Heart left ventricle (tissue), 13 donors: ENCODE results near the gene POT1.

Source experiments
- POLR2A ChIP-seq, 2 donors: fragments of 450-650 bp; IDR thresholded peaks; one replicate each; pipeline ENCODE4 v1.6.1; 2017; ENCODE audit warnings: antibody characterized with exemption in 2 of 2, mild to moderate bottlenecking in 2 of 2, moderate library complexity in 2 of 2
- TF ChIP-seq, protein P1 (sequence below), 12 donors: fragments of 200-600 bp; sonication (generic) in 4 of 12; IDR thresholded peaks; one replicate each; pipeline versions ENCODE4 v1.5.0 to v1.8.0; 2018 to 2022; ENCODE audit warnings: antibody characterized with exemption in 12 of 12, mild to moderate bottlenecking in 5 of 12
- donor health status: ischemic (EF 13 %, LVEDD 7.1; RV severe dilation, severe dysfunction).
- donor health status: DM: no; HTN: yes; CAD: no.
- donor health status: DM: no; HTN: no; CAD: no.
- donor health status: ischemic (EF 25% LVEDD 6.9; RV normal size, moderate dysfunction).
- donor health status: ischemic (EF 25% LVEDD 5.7; RV mildly dilated, moderate dysfunction).
- donor health status: ischemic (EF 35%, LVEDD 5.7; RV mildly dilated, moderate dysfunction).
- donor health status: nonischemic (EF 11% LVEDD 7.7; RV severe dilation, severe dysfunction).
- donor health status: DM: yes; HTN: yes; CAD: no.
- donor health status: PGD.
- donor health status: ischemic (EF 29% LVEDD 5.4; RV normal size, mild dysfunction).
- donor health status: nonischemic (EF 23%, LVEDD 6.1; RV moderate dilation, normal function).

DNA sequence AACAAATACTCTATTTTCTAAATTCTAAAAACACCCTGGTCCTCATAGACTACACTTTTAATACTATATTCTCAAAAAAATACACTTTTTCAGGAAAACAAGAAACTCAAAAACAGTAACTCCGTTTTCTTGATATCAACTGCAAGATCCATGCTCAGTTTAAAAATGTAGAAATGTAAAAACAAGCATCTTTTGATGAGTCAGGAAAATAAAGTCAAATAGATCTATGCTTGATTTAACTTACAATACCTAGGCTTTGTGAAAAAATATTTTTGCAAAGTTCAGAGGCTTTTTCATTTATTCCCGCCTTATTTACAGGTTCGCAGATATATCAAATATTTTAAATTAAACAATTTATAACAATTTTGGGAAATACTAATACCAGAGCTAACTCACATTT lies 33.6 kb downstream of the POT1 start:
- TF ChIP-seq, protein P1, sequence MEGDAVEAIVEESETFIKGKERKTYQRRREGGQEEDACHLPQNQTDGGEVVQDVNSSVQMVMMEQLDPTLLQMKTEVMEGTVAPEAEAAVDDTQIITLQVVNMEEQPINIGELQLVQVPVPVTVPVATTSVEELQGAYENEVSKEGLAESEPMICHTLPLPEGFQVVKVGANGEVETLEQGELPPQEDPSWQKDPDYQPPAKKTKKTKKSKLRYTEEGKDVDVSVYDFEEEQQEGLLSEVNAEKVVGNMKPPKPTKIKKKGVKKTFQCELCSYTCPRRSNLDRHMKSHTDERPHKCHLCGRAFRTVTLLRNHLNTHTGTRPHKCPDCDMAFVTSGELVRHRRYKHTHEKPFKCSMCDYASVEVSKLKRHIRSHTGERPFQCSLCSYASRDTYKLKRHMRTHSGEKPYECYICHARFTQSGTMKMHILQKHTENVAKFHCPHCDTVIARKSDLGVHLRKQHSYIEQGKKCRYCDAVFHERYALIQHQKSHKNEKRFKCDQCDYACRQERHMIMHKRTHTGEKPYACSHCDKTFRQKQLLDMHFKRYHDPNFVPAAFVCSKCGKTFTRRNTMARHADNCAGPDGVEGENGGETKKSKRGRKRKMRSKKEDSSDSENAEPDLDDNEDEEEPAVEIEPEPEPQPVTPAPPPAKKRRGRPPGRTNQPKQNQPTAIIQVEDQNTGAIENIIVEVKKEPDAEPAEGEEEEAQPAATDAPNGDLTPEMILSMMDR (IDR thresholded peaks at IDR 0.05): no peak
- TF ChIP-seq POLR2A (IDR thresholded peaks at IDR 0.05): no peak
